GM19351 (cell line): ENCODE results near the gene FCF1.
A peak's percentile ranks its signal among the peaks of the same experiment; 100 is the strongest.

Experiments
- ATAC-seq: cut with Tn5 transposase; IDR thresholded peaks from one replicate; pipeline ENCODE4 v1.9.1; 2021; ENCODE audit warnings: mild to moderate bottlenecking, moderate library complexity; ENCODE audit not compliant: unreplicated experiment

The FCF1 gene, protein sequence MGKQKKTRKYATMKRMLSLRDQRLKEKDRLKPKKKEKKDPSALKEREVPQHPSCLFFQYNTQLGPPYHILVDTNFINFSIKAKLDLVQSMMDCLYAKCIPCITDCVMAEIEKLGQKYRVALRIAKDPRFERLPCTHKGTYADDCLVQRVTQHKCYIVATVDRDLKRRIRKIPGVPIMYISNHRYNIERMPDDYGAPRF

GRCh38 chr14:74712499-74713394 lies at the start of gene FCF1, which contains the start of gene AREL1:
Gene FCF1 (plus strand): TSS chr14:74713144. CDS start chr14:74713198, 54 bp downstream.
Gene AREL1 (minus strand): TSS chr14:74713080. CDS start chr14:74685615, 27,465 bp downstream.
- ATAC-seq: peak; percentile 98

DNA sequence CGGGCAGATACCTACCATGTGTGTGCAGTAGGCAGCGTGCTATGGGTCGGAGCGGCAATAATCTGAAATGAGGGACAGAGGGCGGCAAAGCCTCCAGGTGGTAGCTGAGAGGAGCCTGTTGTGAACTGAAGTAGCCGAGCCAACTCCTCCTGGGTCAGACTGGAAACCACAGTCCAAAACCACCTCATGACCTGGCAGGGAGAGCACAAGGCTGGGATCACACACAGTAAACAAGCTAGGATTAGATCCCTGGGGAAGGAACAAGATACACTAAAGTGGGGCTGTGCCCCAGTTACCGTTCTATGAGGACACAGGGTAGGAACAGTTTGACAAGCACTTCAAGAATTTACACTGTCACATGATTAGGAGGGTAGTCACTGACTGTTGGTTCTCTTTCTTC lies 49.1 kb upstream of the FCF1 start:
- ATAC-seq: no peak

GRCh38 chr14:74664717-74665116 lies 48.2 kb upstream of the FCF1 start:
- ATAC-seq: no peak

DNA sequence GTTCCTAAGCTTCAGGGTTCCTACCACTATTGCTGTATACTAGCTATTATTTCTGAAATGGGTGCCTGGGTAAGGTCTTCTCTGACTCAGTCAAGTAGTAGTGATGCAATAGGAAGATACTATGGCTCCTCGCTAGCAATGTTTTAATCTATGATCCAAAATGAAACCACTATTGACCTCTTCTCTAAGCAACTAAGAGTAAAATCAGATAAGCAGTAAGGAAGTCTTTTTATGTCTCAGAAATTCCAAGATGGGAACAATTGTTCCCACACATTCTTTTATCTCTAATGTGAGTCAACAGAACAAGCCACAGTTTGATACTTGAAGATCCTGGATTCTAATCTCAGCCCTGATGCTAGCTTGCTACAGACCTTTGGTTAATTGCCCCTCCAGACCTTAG lies 45.2 kb upstream of the FCF1 start:
- ATAC-seq: no peak

- ATAC-seq: no peak
Observed at GRCh38 chr14:74669256-74669655, 43.7 kb upstream of the FCF1 start.

- ATAC-seq: no peak
Observed at GRCh38 chr14:74669846-74670245, 43.1 kb upstream of the FCF1 start.

GRCh38 chr14:74670726-74671411 lies 42.1 kb upstream of the FCF1 start:
- ATAC-seq: no peak

GRCh38 chr14:74671789-74672188 lies 41.2 kb upstream of the FCF1 start:
- no peak for ATAC-seq

- no peak for ATAC-seq
Observed at GRCh38 chr14:74673768-74674167, 39.2 kb upstream of the FCF1 start.

GRCh38 chr14:74675219-74675618 lies 37.7 kb upstream of the FCF1 start:
- no peak for ATAC-seq

DNA sequence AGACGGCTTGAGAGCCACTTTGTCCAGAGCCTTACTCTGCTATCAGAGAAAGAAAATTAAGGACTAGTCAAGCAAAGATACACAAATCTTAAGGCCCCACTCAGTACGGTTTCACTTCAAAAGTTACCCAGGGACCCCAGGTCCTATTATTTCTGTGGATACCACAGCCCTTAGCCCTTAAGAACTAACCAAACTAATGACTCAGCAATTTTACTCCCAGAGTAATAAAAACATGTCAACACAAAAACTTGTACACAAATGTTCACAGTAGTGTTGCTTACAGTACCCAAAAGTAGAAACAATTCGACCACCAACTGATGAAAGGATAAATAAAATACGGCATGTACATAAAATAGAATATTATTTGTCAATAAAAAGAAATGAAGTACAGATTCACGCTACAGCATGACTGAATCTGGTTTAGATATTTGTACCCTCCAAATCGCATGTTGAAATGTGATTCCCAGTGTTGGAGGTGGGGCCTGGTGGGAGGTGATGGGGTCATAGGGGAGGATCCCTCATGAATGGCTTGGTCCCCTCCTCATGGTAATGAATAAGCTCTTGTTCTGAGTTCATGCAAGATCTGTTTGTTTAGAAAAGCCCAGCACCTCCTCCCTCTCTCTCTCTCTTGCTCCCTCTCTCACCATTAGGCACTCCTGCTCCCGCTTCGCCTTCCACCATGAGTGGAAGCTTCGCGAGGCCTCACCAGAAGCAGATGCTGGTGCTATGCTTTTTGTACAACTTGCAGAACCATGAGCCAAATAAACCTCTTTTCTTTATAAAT lies 30.6 kb upstream of the FCF1 start:
- ATAC-seq: no peak

DNA sequence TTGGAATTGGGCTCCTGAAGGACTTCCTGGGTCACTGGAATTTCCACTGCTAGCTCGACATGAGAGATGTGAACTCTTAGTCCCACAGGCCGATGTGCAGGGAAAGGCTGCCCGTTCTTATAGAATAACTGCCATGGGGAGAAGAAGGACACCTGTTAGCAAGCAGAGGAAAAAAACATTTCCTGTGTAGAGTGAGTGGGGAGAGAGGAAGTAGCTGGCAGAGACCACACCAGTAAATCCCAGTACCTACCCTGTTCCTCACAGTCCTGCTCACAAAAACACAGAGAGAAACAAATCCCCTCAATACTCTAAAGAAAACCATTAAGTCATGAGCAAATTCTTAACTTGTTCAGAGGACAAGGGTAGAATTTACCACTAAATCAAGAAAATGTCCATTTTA lies 29.5 kb upstream of the FCF1 start:
- ATAC-seq: no peak

DNA sequence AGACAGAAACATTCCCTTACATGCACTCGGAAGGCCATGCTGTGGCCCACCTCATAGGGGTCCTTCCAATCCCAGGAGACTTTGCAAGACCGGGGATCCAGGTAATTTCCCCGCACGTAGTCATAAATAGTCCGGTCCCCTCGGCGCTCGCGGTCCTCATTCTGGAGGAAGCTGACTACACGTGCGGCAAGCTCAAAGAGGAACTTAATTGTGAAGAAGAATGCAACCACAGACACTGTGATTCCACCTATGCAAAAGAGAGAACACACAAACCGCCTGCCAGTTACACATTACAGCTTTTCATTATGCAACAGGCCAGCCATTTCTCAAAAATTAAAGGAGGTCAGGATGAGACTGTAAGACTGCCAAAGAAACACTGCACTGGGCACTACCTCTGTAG lies 28.5 kb upstream of the FCF1 start:
- ATAC-seq: no peak

GRCh38 chr14:74685056-74685455 lies 27.9 kb upstream of the FCF1 start:
- no peak for ATAC-seq

DNA sequence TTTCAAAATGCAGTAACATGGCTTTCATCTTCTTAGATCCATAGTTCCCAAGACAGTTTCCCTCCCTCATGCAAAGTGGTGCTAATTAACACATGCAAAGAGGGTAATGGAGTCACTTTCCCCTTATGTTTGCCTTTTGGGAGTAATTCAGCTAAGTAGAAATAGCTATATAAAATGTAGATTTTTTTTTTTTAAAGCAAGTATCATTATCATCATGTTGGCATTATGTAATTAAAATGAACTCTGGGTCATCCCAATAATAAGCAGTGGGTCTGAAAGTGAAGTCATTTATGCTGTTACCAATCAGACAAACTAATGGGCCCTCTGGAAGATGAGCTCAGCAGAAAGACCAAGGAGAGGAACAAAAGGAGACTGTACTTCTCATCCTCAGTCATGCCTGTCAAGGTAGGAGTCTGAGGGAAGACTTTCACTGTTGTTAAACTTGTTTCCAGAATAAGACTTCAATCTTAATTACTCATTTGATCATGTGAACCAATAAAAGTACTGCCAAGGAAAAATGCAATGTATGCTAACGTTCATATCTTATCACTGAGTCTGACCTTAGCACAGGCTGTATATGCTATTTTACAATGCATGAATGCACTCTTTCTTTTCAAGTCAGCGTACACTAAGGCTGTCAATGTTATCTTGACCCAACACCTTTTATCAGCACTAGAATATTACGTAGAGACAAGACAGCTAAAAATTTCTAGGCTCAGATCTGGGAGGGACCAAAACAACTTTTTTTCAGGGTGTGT lies 26.8 kb upstream of the FCF1 start:
- no peak for ATAC-seq

DNA sequence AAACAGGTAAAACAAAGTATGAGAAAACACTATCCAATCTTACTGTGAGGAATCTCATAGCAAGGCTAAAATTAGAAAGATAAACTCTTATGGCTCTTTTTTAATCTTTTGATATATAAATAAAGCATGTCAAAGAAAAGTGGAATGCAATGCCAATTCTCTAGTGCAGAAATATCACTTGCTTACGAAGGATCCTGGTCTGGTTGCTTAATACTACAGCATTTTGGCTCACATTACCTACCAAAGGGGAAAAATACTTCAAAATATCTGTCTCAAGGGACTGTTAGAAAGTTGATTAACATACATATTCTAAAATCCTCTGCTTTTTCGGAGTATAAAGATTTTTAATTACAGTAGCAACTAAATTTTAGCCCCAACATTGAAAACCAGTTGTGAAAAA lies 21.5 kb upstream of the FCF1 start:
- no peak for ATAC-seq

GRCh38 chr14:74693191-74693590 lies 19.8 kb upstream of the FCF1 start:
- ATAC-seq: no peak

- ATAC-seq: no peak
Observed at GRCh38 chr14:74695406-74695805, 17.5 kb upstream of the FCF1 start.

- no peak for ATAC-seq
Observed at GRCh38 chr14:74697011-74697410, 15.9 kb upstream of the FCF1 start.

DNA sequence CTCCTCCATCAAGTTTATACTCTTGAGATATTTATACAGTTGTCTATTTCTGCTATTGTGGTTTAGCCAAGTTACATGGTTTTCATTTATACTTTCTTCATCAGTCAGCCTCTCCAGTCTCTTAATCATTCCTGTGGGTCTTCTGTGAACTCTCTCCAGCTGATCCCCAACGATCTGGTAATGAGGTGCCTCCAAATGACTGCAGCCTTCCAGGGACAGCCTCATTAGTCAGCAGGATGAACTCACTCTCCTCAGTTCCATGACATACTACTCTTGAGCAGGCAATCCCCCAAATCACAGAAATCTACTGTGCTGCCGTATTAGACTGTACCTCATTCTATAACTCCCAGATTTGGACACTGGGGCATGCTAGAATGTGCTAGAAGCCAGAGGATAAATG lies 15.4 kb upstream of the FCF1 start:
- no peak for ATAC-seq
